ENCODE measurements around the gene PC. TPM values are rescaled to one million over a fixed set of nuclear protein-coding genes. Genes with fewer than 3 reads are reported as not detected.
A peak's percentile ranks its signal among the peaks of the same experiment; 100 is the strongest.

The PC gene
- polyA plus RNA-seq, 1 of the 3 experiments (the other 2 are of a cell fraction), result 9.7 TPM

GRCh38 chr11:66879000-66879399, 79.2 kb downstream of the PC start:
- H3K27ac ChIP-seq (ENCODE audit: low read depth in 2 of 2, low read length in 1 of 2), result no peak overlapping the region
- no peaks in the 10 kb centered on the region for H3K9me2 ChIP-seq
- no peaks in the 10 kb centered on the region for H3K36me3 ChIP-seq (replicated peaks in 1 of 2; ENCODE audit: control insufficient read depth in 1 of 2, insufficient read depth in 2 of 2, low read length in 1 of 2)
- peaks cover 4 to 47% of the 10 kb centered on the region in 2 experiments; a peak in 2 of 4 replicates for H3K4me1 ChIP-seq (ENCODE audit: control insufficient read depth in 1 of 2, insufficient read depth in 2 of 2, low read depth in 1 of 2, low read length in 1 of 2)
- no peak overlapping the region for H3K9ac ChIP-seq
- no peaks in the 10 kb centered on the region for H3F3A ChIP-seq (replicated peaks; ENCODE audit: insufficient read depth)
- TF ChIP-seq FOSL2 (IDR thresholded peaks at IDR 0.05; ENCODE audit: borderline replicate concordance, low read depth), result no peak
- TF ChIP-seq NFIC (IDR thresholded peaks at IDR 0.05; ENCODE audit: borderline replicate concordance), result no peak
- TF ChIP-seq TCF12 (IDR thresholded peaks at IDR 0.05), result no peak
- no peak for TF ChIP-seq EP300 (IDR thresholded peaks at IDR 0.05; ENCODE audit: borderline replicate concordance in 1 of 2, low read depth in 1 of 2, low read length in 1 of 2)
- TF ChIP-seq GATA2 (CRISPR knock-in tag; IDR thresholded peaks at IDR 0.05), result no peak
- no peak for TF ChIP-seq REST (IDR thresholded peaks at IDR 0.05; ENCODE audit: low read depth, low read length)
- TF ChIP-seq SMC3 (IDR thresholded peaks at IDR 0.05; ENCODE audit: low read depth, low read length), result no peak
- no peaks in the 10 kb centered on the region for H3K27me3 ChIP-seq (ENCODE audit: insufficient read depth)
- no peak overlapping the region for H2AFZ ChIP-seq (ENCODE audit: low read depth)
- DNase-seq, result no peak
- no peaks in the 10 kb centered on the region for H4K20me1 ChIP-seq (ENCODE audit: insufficient read depth)
- H3K4me2 ChIP-seq, result no peak overlapping the region
- no peak overlapping the region for H3K4me3 ChIP-seq (ENCODE audit: low read depth in 2 of 2, low read length in 1 of 2)
- H3K9me3 ChIP-seq, result no peaks in the 10 kb centered on the region
- WGBS (ENCODE audit: low lambda C conversion rate), result 100% methylated on average over 4 of the region's 7 CpGs
- H3K79me2 ChIP-seq (ENCODE audit: insufficient read depth), result no peaks in the 10 kb centered on the region
- ChIA-PET POLR2A (interaction anchor here (0.7 kb wide), 1 partner anchor 21 kb away, joined by 3 read pairs; no protein-coding TSS in a partner anchor), CTCF (interaction anchor here (0.6 to 1.6 kb wide), 4 partner anchors 8 to 185 kb away, joined by 3 to 5 read pairs (median 3); no protein-coding TSS in a partner anchor)

GRCh38 chr11:66878474-66878873, 79.7 kb downstream of the PC start:
- H3K9ac ChIP-seq, result no peak overlapping the region
- H4K20me1 ChIP-seq (ENCODE audit: insufficient read depth), result no peaks in the 10 kb centered on the region
- H3K9me3 ChIP-seq, result no peaks in the 10 kb centered on the region
- H3K4me2 ChIP-seq, result no peak overlapping the region
- no peaks in the 10 kb centered on the region for H3K27me3 ChIP-seq (ENCODE audit: insufficient read depth)
- CTCF ChIA-PET, result interaction anchor here (0.6 to 1.6 kb wide), 5 partner anchors 9 to 184 kb away, joined by 3 to 5 read pairs (median 3); no protein-coding TSS in a partner anchor
- no peak overlapping the region for H2AFZ ChIP-seq (ENCODE audit: low read depth)
- H3K36me3 ChIP-seq (replicated peaks in 1 of 2; ENCODE audit: control insufficient read depth in 1 of 2, insufficient read depth in 2 of 2, low read length in 1 of 2), result no peaks in the 10 kb centered on the region
- H3F3A ChIP-seq (replicated peaks; ENCODE audit: insufficient read depth), result no peaks in the 10 kb centered on the region
- H3K27ac ChIP-seq (ENCODE audit: low read depth in 2 of 2, low read length in 1 of 2), result no peak overlapping the region
- 75% methylated on average over 12 of the region's 12 CpGs for WGBS (ENCODE audit: low lambda C conversion rate)
- DNase-seq, result peak; percentile 65
- POLR2A ChIA-PET, result interaction anchor here (0.7 kb wide), 1 partner anchor 21 kb away, joined by 3 read pairs; no protein-coding TSS in a partner anchor
- no peaks in the 10 kb centered on the region for H3K79me2 ChIP-seq (ENCODE audit: insufficient read depth)
- no peak overlapping the region for H3K4me3 ChIP-seq (ENCODE audit: low read depth in 2 of 2, low read length in 1 of 2)
- peaks cover 3 to 47% of the 10 kb centered on the region in 2 experiments; a peak in 2 of 4 replicates for H3K4me1 ChIP-seq (ENCODE audit: control insufficient read depth in 1 of 2, insufficient read depth in 2 of 2, low read depth in 1 of 2, low read length in 1 of 2)
- no peak for TF ChIP-seq EZH2phosphoT487 (IDR thresholded peaks at IDR 0.05; ENCODE audit: borderline replicate concordance, low read depth)
- no peak for TF ChIP-seq TCF12 (IDR thresholded peaks at IDR 0.05)
- TF ChIP-seq USF2 (IDR thresholded peaks at IDR 0.05; ENCODE audit: borderline replicate concordance, low read depth, low read length), result no peak
- TF ChIP-seq FOXM1 (IDR thresholded peaks at IDR 0.05; ENCODE audit: low read depth), result no peak
- TF ChIP-seq TAF1 (IDR thresholded peaks at IDR 0.05; ENCODE audit: borderline replicate concordance, low read depth, low read length), result no peak
- TF ChIP-seq RXRA (IDR thresholded peaks at IDR 0.05; ENCODE audit: borderline replicate concordance, low read depth), result no peak
- TF ChIP-seq FOXJ3 (CRISPR knock-in tag; IDR thresholded peaks at IDR 0.05), result no peak
- no peak for TF ChIP-seq JUND (IDR thresholded peaks at IDR 0.05)
- no peak for TF ChIP-seq PBX3 (IDR thresholded peaks at IDR 0.05)
- H3K9me2 ChIP-seq, result no peaks in the 10 kb centered on the region

Measured in SK-N-SH (cell line).